K562 (cell line): ENCODE measurements around the gene TMEM187. TPM values are rescaled to one million over a fixed set of nuclear protein-coding genes. Genes with fewer than 3 reads are reported as not detected.

Source experiments
- ATAC-seq: fragments of 200-7000 bp; cut with Tn5 transposase; 3 replicates; pipeline ENCODE4 v1.9.1; 2020; ENCODE audit warnings: moderate library complexity
- BruUV-seq: library from RNA; stranded (reverse); fragments of 400-500 nt; replicated peaks from 2 replicates; lab custom pipeline; 2021; lab: Mats Ljungman, UMichigan
- CTCF ChIA-PET: fragments of 300-600 bp; formaldehyde crosslinking; extraction: SDS; loops from one replicate; lab custom pipeline; 2021; ENCODE audit warnings: low intra/inter-chr PET ratio; lab: Yijun Ruan, JAX
- POLR2A ChIA-PET: fragments of 300-600, 350-650 bp; sonication (Branson Sonifier 250); formaldehyde crosslinking; extraction: SDS; loops from one replicate; lab custom pipeline; 2021; ENCODE audit warnings: antibody characterized with exemption, inconsistent platforms; lab: Yijun Ruan, JAX
- DNase-seq, 4 experiments: peaks; one replicate each; pipeline versions ENCODE4 v3.0.0 to v3.0.0-alpha.2; 2011 to 2018; ENCODE audit warnings: low spot score in 3 of 4, mixed read lengths in 3 of 4; ENCODE audit errors: extremely low read depth in 1 of 4
- FAIRE-seq: peaks from 2 replicates; lab custom pipeline; 2011; peaks lifted over from hg19 to GRCh38; lab: Jason Lieb, UNC
- H2AFZ ChIP-seq: 2 replicates; pipeline ENCODE4 v1.6.0; 2011; ENCODE audit warnings: low read depth, low read length, control low read depth, inconsistent platforms
- H3K27ac ChIP-seq: fragments of 200-600 bp; 3 replicates; pipeline ENCODE4 v1.8.0; 2011; ENCODE audit warnings: low read depth, mild to moderate bottlenecking, control low read depth, inconsistent platforms, low read length, moderate library complexity, mixed read lengths; ENCODE audit errors: extremely low read depth
- H3K27me3 ChIP-seq, 2 experiments: fragments of 300-600 bp in 1 of 2; 2 replicates in 1 of 2; 3 replicates in 1 of 2; pipeline versions ENCODE4 v1.6.0 to v1.8.0; 2011; ENCODE audit warnings: inconsistent platforms in 2 of 2, low read length in 2 of 2, mild to moderate bottlenecking in 1 of 2, mixed read lengths in 1 of 2, moderate library complexity in 1 of 2; ENCODE audit not compliant: control insufficient read depth in 2 of 2, insufficient read depth in 2 of 2
- H3K36me3 ChIP-seq: fragments of 300-600 bp; 3 replicates; pipeline ENCODE4 v1.8.0; 2011; ENCODE audit warnings: mild to moderate bottlenecking, low read length, inconsistent platforms; ENCODE audit not compliant: control insufficient read depth, insufficient read depth
- H3K4me1 ChIP-seq, 2 experiments: fragments of 200-600 bp in 1 of 2; replicated peaks in 1 of 2; 2 replicates in 1 of 2; 3 replicates in 1 of 2; pipeline versions ENCODE4 v1.5.1 to v1.8.0; 2011; ENCODE audit warnings: inconsistent platforms in 2 of 2, low read length in 2 of 2, mild to moderate bottlenecking in 1 of 2, mixed read lengths in 1 of 2, moderate library complexity in 1 of 2; ENCODE audit not compliant: control insufficient read depth in 2 of 2, insufficient read depth in 2 of 2
- H3K4me2 ChIP-seq: 2 replicates; pipeline ENCODE4 v1.6.1; 2011; ENCODE audit warnings: low read length, control low read depth, inconsistent platforms, mixed read lengths; ENCODE audit not compliant: insufficient read depth
- H3K4me3 ChIP-seq: fragments of 200-600 bp; sonication (generic), shearing (Covaris generic); 2 replicates; pipeline ENCODE4 v1.5.1; 2016; ENCODE audit warnings: control low read depth, inconsistent platforms
- H3K79me2 ChIP-seq: fragments of 200-600 bp; 3 replicates; pipeline ENCODE4 v1.8.0; 2011; ENCODE audit warnings: low read length, inconsistent platforms; ENCODE audit not compliant: control insufficient read depth, insufficient read depth
- H3K9ac ChIP-seq, 2 experiments: 2 replicates each; pipeline versions ENCODE4 v1.6.0 to v1.6.1; 2011; ENCODE audit warnings: low read depth in 2 of 2, low read length in 2 of 2, control low read depth in 1 of 2, inconsistent platforms in 1 of 2, mild to moderate bottlenecking in 1 of 2, mixed read lengths in 1 of 2; ENCODE audit not compliant: insufficient read depth in 1 of 2
- H3K9me1 ChIP-seq: one replicate; pipeline ENCODE4 v1.6.0; 2011; ENCODE audit warnings: inconsistent platforms, mild to moderate bottlenecking, low read length, moderate library complexity; ENCODE audit not compliant: control insufficient read depth, insufficient read depth
- H3K9me3 ChIP-seq: replicated peaks from 2 replicates; pipeline ENCODE4 v1.5.1; 2011; ENCODE audit warnings: low read depth, low read length, inconsistent platforms; ENCODE audit not compliant: control insufficient read depth, insufficient read depth
- H4K20me1 ChIP-seq: replicated peaks from 2 replicates; pipeline ENCODE4 v1.6.1; 2011; ENCODE audit warnings: low read length, inconsistent platforms, mixed read lengths; ENCODE audit not compliant: control insufficient read depth, insufficient read depth
- DMBX1 ChIP-seq: fragments of 250-450 bp; sonication (Bioruptor Pico); IDR thresholded peaks from 2 replicates; pipeline ENCODE4 v1.8.0; 2022; ENCODE audit warnings: inconsistent platforms, mild to moderate bottlenecking, moderate library complexity, borderline replicate concordance
- ELF2 ChIP-seq: fragments of 250-450 bp; sonication (Bioruptor Pico); IDR thresholded peaks from 2 replicates; pipeline ENCODE4 v1.5.0; 2021; ENCODE audit warnings: mild to moderate bottlenecking
- HDAC8 ChIP-seq: fragments of 450-650 bp; IDR thresholded peaks from 2 replicates; pipeline ENCODE4 v1.6.1; 2016; ENCODE audit warnings: mild to moderate bottlenecking, missing genetic modification characterization, moderate library complexity, missing compliant biosample characterization
- MCM7 ChIP-seq, 2 experiments: fragments of 450-650 bp; IDR thresholded peaks; 2 replicates each; pipeline ENCODE4 v1.6.1; 2016 to 2018
- MITF ChIP-seq: IDR thresholded peaks from 2 replicates; pipeline ENCODE4 v1.6.1; 2014; ENCODE audit warnings: antibody characterized with exemption
- RBM25 ChIP-seq: fragments of 200-400 bp; formaldehyde crosslinking; IDR thresholded peaks from 2 replicates; pipeline ENCODE4 v1.6.1; 2018; ENCODE audit warnings: low read length, low read depth, moderate library complexity; ENCODE audit not compliant: severe bottlenecking
- RFX5 ChIP-seq: IDR thresholded peaks from 2 replicates; pipeline ENCODE4 v1.6.1; 2011; ENCODE audit warnings: low read depth, mild to moderate bottlenecking, improper control_type of control experiment, low read length
- ZKSCAN1 ChIP-seq: fragments of 150-350 bp; IDR thresholded peaks from 2 replicates; pipeline ENCODE4 v1.6.1; 2016; ENCODE audit warnings: low read depth, low read length
- ZNF184 ChIP-seq: sonication (generic); formaldehyde crosslinking; IDR thresholded peaks from 2 replicates; pipeline ENCODE4 v1.5.0; 2020; ENCODE audit warnings: missing genetic modification reagents
- ZNF395 ChIP-seq: fragments of 200-800 bp; sonication (Bioruptor generic); IDR thresholded peaks from 2 replicates; pipeline ENCODE4 v1.6.1; 2017; ENCODE audit warnings: missing genetic modification characterization, missing compliant biosample characterization
- WGBS: fragments of 100-300 bp; shearing (Covaris generic); methylation state at CpG from one replicate; pipeline ENCODE4 v1.1.6; 2016; ENCODE audit warnings: low coverage, mixed read lengths; ENCODE audit not compliant: insufficient coverage; ENCODE audit errors: missing lambda C conversion rate; 5-methylcytosine and 5-hydroxymethylcytosine counted together
- in situ Hi-C: fragments of 300-500 bp; cut with MboI; formaldehyde crosslinking; loops from 4 replicates; pipeline ENCODE4 v1.15.0; 2018; ENCODE audit warnings: inconsistent platforms, mixed read lengths
- intact Hi-C: fragments of 100-400 bp; cut with micrococcal nuclease; formaldehyde crosslinking; loops from 2 replicates; pipeline ENCODE4 v1.14.2; 2022
- polyA plus RNA-seq, 8 experiments: library from polyadenylated mRNA; depleted of rRNA in 4 of 8; stranded (reverse) in 5 of 8; unstranded in 3 of 8; fragments of >200 nt; fragmentation: Nextera tagmentation in 2 of 8; fragmentation: Illumina TruSeq in 1 of 8; extraction: Ambion mirVana in 2 of 8; extraction: Trizol in 1 of 8; gene quantifications; 2 replicates each; pipeline versions ENCODE4 v1.2.1 to v1.2.3, GENCODE V29; 2011 to 2014; ENCODE audit warnings: inconsistent platforms in 1 of 8, missing spikeins in 1 of 8
- total RNA-seq, 7 experiments: library from RNA; depleted of rRNA in 6 of 7; stranded (reverse); fragments of >200 nt in 6 of 7; fragmentation: Illumina TruSeq in 2 of 7; extraction: Trizol in 2 of 7; gene quantifications; 2 replicates each; pipeline versions ENCODE4 v1.2.1 to v1.2.3, GENCODE V29; 2011 to 2021; ENCODE audit warnings: low replicate concordance in 1 of 7
- TF ChIP-seq, protein P1 (sequence below): fragments of 250-450 bp; sonication (Bioruptor Pico); IDR thresholded peaks from 2 replicates; pipeline ENCODE4 v1.9.0; 2021; ENCODE audit warnings: mild to moderate bottlenecking, inconsistent platforms
- TF ChIP-seq, protein P2 (sequence below): fragments of 450-650 bp; IDR thresholded peaks from 2 replicates; pipeline ENCODE4 v1.6.1; 2016; ENCODE audit warnings: mild to moderate bottlenecking

The TMEM187 gene
- total and polyA plus RNA-seq, 9 of the 15 experiments (the other 6 are each of a cell fraction or from before 2014, with no cell fraction given), result 0.13 to 6.4 (median 1.6) TPM

DNA sequence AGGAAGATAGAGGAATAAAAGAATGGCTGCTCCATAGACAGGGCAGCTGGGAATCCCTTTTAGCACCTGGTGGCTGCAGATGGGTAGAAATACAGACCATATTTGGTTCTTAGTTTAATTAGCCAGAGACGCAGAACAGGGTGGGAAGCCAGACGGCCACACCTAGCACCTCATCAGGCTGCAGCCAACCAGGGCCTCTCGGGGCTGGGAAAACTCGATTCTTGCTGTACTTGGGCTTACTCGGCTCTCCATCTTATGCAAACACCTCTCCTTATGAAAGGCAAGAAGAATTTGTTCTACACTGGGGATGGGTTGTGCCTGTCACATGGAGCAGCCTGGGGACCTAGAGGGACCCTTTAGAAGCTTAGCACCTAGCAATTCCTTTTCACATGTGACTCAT lies 27.5 kb downstream of the TMEM187 start:
- ChIA-PET CTCF (no interaction called here), POLR2A (interaction anchor here (0.7 kb wide), 2 partner anchors 14 to 49 kb away, joined by 4 to 5 read pairs; no protein-coding TSS in a partner anchor)
- intact Hi-C loops, result no loop called here
- H2AFZ ChIP-seq, result no peak overlapping the region
- H3K9me1 ChIP-seq, result no peaks in the 10 kb centered on the region
- H3K9me3 ChIP-seq, result no peaks in the 10 kb centered on the region
- H3K36me3 ChIP-seq, result peaks cover 5% of the 10 kb centered on the region; the same call in 1 of the 3 replicates
- no peak for DNase-seq
- no peaks in the 10 kb centered on the region for H4K20me1 ChIP-seq
- peaks cover 12 to 14% of the 10 kb centered on the region in 2 experiments; a peak in 4 of 5 replicates for H3K4me1 ChIP-seq
- in situ Hi-C loops, result no loop called here
- WGBS, result 51% methylated on average over 4 of the region's 5 CpGs
- no peaks in the 10 kb centered on the region for H3K27me3 ChIP-seq
- no peak for FAIRE-seq
- H3K4me2 ChIP-seq, result no peak overlapping the region
- no peak overlapping the region for H3K27ac ChIP-seq
- no TSS peak for BruUV-seq
- H3K4me3 ChIP-seq, result no peak overlapping the region
- no peak for ATAC-seq
- no peak overlapping the region for H3K9ac ChIP-seq
- no peaks in the 10 kb centered on the region for H3K79me2 ChIP-seq
- TF ChIP-seq, protein P1, sequence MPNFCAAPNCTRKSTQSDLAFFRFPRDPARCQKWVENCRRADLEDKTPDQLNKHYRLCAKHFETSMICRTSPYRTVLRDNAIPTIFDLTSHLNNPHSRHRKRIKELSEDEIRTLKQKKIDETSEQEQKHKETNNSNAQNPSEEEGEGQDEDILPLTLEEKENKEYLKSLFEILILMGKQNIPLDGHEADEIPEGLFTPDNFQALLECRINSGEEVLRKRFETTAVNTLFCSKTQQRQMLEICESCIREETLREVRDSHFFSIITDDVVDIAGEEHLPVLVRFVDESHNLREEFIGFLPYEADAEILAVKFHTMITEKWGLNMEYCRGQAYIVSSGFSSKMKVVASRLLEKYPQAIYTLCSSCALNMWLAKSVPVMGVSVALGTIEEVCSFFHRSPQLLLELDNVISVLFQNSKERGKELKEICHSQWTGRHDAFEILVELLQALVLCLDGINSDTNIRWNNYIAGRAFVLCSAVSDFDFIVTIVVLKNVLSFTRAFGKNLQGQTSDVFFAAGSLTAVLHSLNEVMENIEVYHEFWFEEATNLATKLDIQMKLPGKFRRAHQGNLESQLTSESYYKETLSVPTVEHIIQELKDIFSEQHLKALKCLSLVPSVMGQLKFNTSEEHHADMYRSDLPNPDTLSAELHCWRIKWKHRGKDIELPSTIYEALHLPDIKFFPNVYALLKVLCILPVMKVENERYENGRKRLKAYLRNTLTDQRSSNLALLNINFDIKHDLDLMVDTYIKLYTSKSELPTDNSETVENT, result no peak
- TF ChIP-seq ZNF184 (CRISPR knock-in tag), result no peak
- no peak for TF ChIP-seq MITF
- no peak for TF ChIP-seq RBM25
- TF ChIP-seq MCM7 (IDR thresholded peaks at IDR 0.05), result no peak
- no peak for TF ChIP-seq ZKSCAN1
- TF ChIP-seq, protein P2, sequence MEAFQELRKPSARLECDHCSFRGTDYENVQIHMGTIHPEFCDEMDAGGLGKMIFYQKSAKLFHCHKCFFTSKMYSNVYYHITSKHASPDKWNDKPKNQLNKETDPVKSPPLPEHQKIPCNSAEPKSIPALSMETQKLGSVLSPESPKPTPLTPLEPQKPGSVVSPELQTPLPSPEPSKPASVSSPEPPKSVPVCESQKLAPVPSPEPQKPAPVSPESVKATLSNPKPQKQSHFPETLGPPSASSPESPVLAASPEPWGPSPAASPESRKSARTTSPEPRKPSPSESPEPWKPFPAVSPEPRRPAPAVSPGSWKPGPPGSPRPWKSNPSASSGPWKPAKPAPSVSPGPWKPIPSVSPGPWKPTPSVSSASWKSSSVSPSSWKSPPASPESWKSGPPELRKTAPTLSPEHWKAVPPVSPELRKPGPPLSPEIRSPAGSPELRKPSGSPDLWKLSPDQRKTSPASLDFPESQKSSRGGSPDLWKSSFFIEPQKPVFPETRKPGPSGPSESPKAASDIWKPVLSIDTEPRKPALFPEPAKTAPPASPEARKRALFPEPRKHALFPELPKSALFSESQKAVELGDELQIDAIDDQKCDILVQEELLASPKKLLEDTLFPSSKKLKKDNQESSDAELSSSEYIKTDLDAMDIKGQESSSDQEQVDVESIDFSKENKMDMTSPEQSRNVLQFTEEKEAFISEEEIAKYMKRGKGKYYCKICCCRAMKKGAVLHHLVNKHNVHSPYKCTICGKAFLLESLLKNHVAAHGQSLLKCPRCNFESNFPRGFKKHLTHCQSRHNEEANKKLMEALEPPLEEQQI, result no peak
- TF ChIP-seq RFX5, result no peak
- TF ChIP-seq ZNF395 (CRISPR knock-in tag), result no peak
- no peak for TF ChIP-seq ELF2
- no peak for TF ChIP-seq HDAC8 (tag)
- TF ChIP-seq DMBX1 (CRISPR knock-in tag), result no peak
